ENCODE results near the gene PCDHA1. TPM values are rescaled to one million over a fixed set of nuclear protein-coding genes. Genes with fewer than 3 reads are reported as not detected.
"Not testable (repeated sequence)": the region's sequence is repeated elsewhere in the genome, so short reads cannot be mapped to it uniquely, and the experiment has no call there.

Gene PCDHA1
- total RNA-seq, 3 donors from 2014 or later (not counting 1 experiment from before 2014, with no cell fraction given), result not detected

GRCh38 chr5:140849831-140850634, 64.1 kb downstream of the PCDHA1 start:
- DNase-seq; H3K27ac ChIP-seq (ENCODE audit: low read length); H3K27ac Mint-ChIP-seq; H3K27me3 Mint-ChIP-seq (ENCODE audit: low read depth in 2 of 2); intact Hi-C loops (cut with micrococcal nuclease); H3K4me3 ChIP-seq (ENCODE audit: low read length); H3K36me3 ChIP-seq (ENCODE audit: control insufficient read depth, insufficient read depth, low read length); H3K4me1 Mint-ChIP-seq; H3K4me3 Mint-ChIP-seq; H3K4me1 ChIP-seq (ENCODE audit: control insufficient read depth, insufficient read depth, low read length); H3K9me3 Mint-ChIP-seq; H3K36me3 Mint-ChIP-seq; ATAC-seq; H3K27me3 ChIP-seq (ENCODE audit: control insufficient read depth, insufficient read depth, low read length): not testable (repeated sequence)
- 53% methylated on average over 101 of the region's 101 CpGs for WGBS (ENCODE audit: insufficient coverage)
- H3K9me3 ChIP-seq (ENCODE audit: control insufficient read depth, insufficient read depth, low read length), result peaks cover 11% of the 10 kb centered on the region

- H3K27ac Mint-ChIP-seq, result no peak within 1 kb of the TSS
- H3K4me3 ChIP-seq (ENCODE audit: low read length), result no peak within 1 kb of the TSS
- peaks cover 2 to 11% of the 10 kb centered on the region in 2 donors for H3K9me3 Mint-ChIP-seq
- no peaks in the 10 kb centered on the region for H3K4me1 Mint-ChIP-seq
- peaks cover 4% of the 10 kb centered on the region for H3K27me3 ChIP-seq (ENCODE audit: control insufficient read depth, insufficient read depth, low read length)
- no peaks in the 10 kb centered on the region for H3K36me3 Mint-ChIP-seq
- H3K27me3 Mint-ChIP-seq (ENCODE audit: low read depth in 2 of 2), result peaks cover 0 to 5% of the 10 kb centered on the region in 2 donors
- WGBS (ENCODE audit: insufficient coverage), result 33% methylated on average over 41 of the region's 44 CpGs
- no peak within 1 kb of the TSS for H3K4me3 Mint-ChIP-seq
- H3K27ac ChIP-seq (ENCODE audit: low read length), result no peak within 1 kb of the TSS
- TF ChIP-seq CTCF (IDR thresholded peaks at IDR 0.05), result no peak
- DNase-seq (no peak), ATAC-seq (no peak)
- no peaks in the 10 kb centered on the region for H3K36me3 ChIP-seq (ENCODE audit: control insufficient read depth, insufficient read depth, low read length)
- intact Hi-C loops (cut with micrococcal nuclease), result no loop called here
- no peaks in the 10 kb centered on the region for H3K4me1 ChIP-seq (ENCODE audit: control insufficient read depth, insufficient read depth, low read length)
- peaks cover 20% of the 10 kb centered on the region for H3K9me3 ChIP-seq (ENCODE audit: control insufficient read depth, insufficient read depth, low read length)
Observed at GRCh38 chr5:140855772-140856674, 70.1 kb downstream of the PCDHA1 start, which contains the start of gene PCDHA10. TSS of gene PCDHA10 (plus strand) at chr5:140855897. CDS start at chr5:140856049, 152 bp downstream.

GRCh38 chr5:140857177-140857986, 71.4 kb downstream of the PCDHA1 start:
- DNase-seq (no peak), ATAC-seq (no peak)
- no peak for TF ChIP-seq CTCF (IDR thresholded peaks at IDR 0.05)
- intact Hi-C loops (cut with micrococcal nuclease), result no loop called here
- Mint-ChIP-seq H3K4me1 (no peaks in the 10 kb centered on the region), H3K27me3 (ENCODE audit: low read depth in 2 of 2) (peaks cover 0 to 5% of the 10 kb centered on the region in 2 donors), H3K27ac (no peak overlapping the region), H3K36me3 (no peaks in the 10 kb centered on the region), H3K4me3 (no peak overlapping the region), H3K9me3 (peaks cover 2 to 11% of the 10 kb centered on the region in 2 donors)
- WGBS (ENCODE audit: insufficient coverage), result 61% methylated on average over 94 of the region's 94 CpGs
- no peak overlapping the region for H3K27ac ChIP-seq (ENCODE audit: low read length)
- H3K9me3 ChIP-seq (ENCODE audit: control insufficient read depth, insufficient read depth, low read length), result peaks cover 31% of the 10 kb centered on the region
- no peaks in the 10 kb centered on the region for H3K36me3 ChIP-seq (ENCODE audit: control insufficient read depth, insufficient read depth, low read length)
- no peak overlapping the region for H3K4me3 ChIP-seq (ENCODE audit: low read length)
- H3K4me1 ChIP-seq (ENCODE audit: control insufficient read depth, insufficient read depth, low read length), result no peaks in the 10 kb centered on the region
- peaks cover 4% of the 10 kb centered on the region for H3K27me3 ChIP-seq (ENCODE audit: control insufficient read depth, insufficient read depth, low read length)
